Uterus (tissue), 2 donors: ENCODE measurements around the gene CLTA.

Source experiments
- POLR2A ChIP-seq, 2 donors: fragments of 450-650 bp; IDR thresholded peaks; one replicate each; pipeline ENCODE4 v1.6.1; 2016; ENCODE audit warnings: antibody characterized with exemption in 2 of 2, mild to moderate bottlenecking in 1 of 2, moderate library complexity in 1 of 2
- TF ChIP-seq, protein P1 (sequence below), 4 experiments: fragments of 200-600 bp in 2 of 4; fragments of 450-650 bp in 2 of 4; sonication (generic) in 2 of 4; IDR thresholded peaks; one replicate each; pipeline ENCODE4 v1.5.1; 2016 to 2019; ENCODE audit warnings: antibody characterized with exemption in 4 of 4, mild to moderate bottlenecking in 2 of 4, moderate library complexity in 1 of 4

DNA sequence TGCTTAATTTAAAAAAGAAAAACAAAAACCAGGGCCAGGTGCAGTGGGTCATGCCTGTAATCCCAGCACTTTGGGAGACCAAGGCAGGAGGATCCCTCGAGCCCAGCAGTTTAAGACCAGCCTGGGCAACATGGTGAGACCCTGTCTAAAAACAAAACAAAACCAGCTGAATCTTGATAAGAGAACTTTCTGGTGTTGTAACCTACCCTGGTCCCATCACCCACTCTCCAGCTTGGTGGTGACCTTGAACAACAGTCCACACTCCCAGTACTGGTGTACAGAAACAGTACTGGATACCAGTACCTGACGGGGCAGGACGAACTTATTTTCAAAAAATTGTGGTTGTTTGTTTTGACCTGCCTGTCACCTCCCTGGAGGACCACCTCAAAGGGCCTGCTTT lies 30.9 kb downstream of the CLTA start:
- TF ChIP-seq, protein P1, sequence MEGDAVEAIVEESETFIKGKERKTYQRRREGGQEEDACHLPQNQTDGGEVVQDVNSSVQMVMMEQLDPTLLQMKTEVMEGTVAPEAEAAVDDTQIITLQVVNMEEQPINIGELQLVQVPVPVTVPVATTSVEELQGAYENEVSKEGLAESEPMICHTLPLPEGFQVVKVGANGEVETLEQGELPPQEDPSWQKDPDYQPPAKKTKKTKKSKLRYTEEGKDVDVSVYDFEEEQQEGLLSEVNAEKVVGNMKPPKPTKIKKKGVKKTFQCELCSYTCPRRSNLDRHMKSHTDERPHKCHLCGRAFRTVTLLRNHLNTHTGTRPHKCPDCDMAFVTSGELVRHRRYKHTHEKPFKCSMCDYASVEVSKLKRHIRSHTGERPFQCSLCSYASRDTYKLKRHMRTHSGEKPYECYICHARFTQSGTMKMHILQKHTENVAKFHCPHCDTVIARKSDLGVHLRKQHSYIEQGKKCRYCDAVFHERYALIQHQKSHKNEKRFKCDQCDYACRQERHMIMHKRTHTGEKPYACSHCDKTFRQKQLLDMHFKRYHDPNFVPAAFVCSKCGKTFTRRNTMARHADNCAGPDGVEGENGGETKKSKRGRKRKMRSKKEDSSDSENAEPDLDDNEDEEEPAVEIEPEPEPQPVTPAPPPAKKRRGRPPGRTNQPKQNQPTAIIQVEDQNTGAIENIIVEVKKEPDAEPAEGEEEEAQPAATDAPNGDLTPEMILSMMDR (IDR thresholded peaks at IDR 0.05), result no peak
- TF ChIP-seq POLR2A (IDR thresholded peaks at IDR 0.05), result no peak
